A673 (cell line): ENCODE data around the gene ITSN2.

Source experiments
- EZH2 ChIP-seq: fragments of 200-600 bp; sonication (generic); IDR thresholded peaks from 2 replicates; pipeline ENCODE4 v1.6.1; 2017; ENCODE audit warnings: borderline replicate concordance, low read depth, mild to moderate bottlenecking, mixed read lengths, antibody characterized with exemption, low read length; ENCODE audit not compliant: poor library complexity, severe bottlenecking
- TF ChIP-seq, protein P1 (sequence below): fragments of 300-800, 200-600 bp; sonication (generic); conservative IDR thresholded peaks from 2 replicates; pipeline ENCODE4 v1.5.1; 2017; ENCODE audit warnings: low read depth, mild to moderate bottlenecking, antibody characterized with exemption, low read length, moderate library complexity, mixed read lengths

GRCh38 chr2:24199968-24200590 lies 160.3 kb downstream of the ITSN2 start:
- TF ChIP-seq, protein P1, sequence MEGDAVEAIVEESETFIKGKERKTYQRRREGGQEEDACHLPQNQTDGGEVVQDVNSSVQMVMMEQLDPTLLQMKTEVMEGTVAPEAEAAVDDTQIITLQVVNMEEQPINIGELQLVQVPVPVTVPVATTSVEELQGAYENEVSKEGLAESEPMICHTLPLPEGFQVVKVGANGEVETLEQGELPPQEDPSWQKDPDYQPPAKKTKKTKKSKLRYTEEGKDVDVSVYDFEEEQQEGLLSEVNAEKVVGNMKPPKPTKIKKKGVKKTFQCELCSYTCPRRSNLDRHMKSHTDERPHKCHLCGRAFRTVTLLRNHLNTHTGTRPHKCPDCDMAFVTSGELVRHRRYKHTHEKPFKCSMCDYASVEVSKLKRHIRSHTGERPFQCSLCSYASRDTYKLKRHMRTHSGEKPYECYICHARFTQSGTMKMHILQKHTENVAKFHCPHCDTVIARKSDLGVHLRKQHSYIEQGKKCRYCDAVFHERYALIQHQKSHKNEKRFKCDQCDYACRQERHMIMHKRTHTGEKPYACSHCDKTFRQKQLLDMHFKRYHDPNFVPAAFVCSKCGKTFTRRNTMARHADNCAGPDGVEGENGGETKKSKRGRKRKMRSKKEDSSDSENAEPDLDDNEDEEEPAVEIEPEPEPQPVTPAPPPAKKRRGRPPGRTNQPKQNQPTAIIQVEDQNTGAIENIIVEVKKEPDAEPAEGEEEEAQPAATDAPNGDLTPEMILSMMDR, result no peak
- TF ChIP-seq EZH2, result no peak
